A549 (cell line): ENCODE data around the gene HDGF. TPM values are rescaled to one million over a fixed set of nuclear protein-coding genes. Genes with fewer than 3 reads are reported as not detected.

Experiments used
- ATAC-seq, 2 experiments: fragments of 200-7000 bp in 1 of 2; fragments of >200 bp in 1 of 2; cut with Nextera tagmentation in 1 of 2; cut with Tn5 transposase in 1 of 2; 3 replicates each; pipeline versions ENCODE4 v1.8.0 to v1.9.1; 2018 to 2020; ENCODE audit warnings: mild to moderate bottlenecking in 1 of 2, moderate library complexity in 1 of 2
- CTCF ChIA-PET: fragments of 300-600 bp; sonication (Branson Sonifier 250); formaldehyde crosslinking; extraction: SDS; loops from one replicate; lab custom pipeline; 2021; ENCODE audit warnings: antibody characterized with exemption, inconsistent platforms; lab: Yijun Ruan, JAX
- POLR2A ChIA-PET: fragments of 350-600 bp; formaldehyde crosslinking; extraction: SDS; loops from one replicate; lab custom pipeline; 2021; ENCODE audit warnings: antibody characterized with exemption, inconsistent platforms; lab: Yijun Ruan, JAX
- DNase-seq, 2 experiments: peaks; one replicate each; pipeline versions ENCODE4 v3.0.0 to v3.0.0-alpha.2; 2011 to 2016; ENCODE audit warnings: low read depth in 1 of 2, low spot score in 1 of 2
- FAIRE-seq: peaks from 2 replicates; lab custom pipeline; 2011; peaks lifted over from hg19 to GRCh38; lab: Jason Lieb, UNC
- H3K27ac ChIP-seq, 2 experiments: fragments of >200 bp; sonication (Bioruptor Twin); formaldehyde crosslinking; 3 replicates each; pipeline ENCODE4 v1.5.1; 2016 to 2017
- H3K4me1 ChIP-seq: fragments of >200 bp; sonication (Bioruptor Twin); formaldehyde crosslinking; 3 replicates; pipeline ENCODE4 v1.6.1; 2016
- H3K4me2 ChIP-seq: fragments of >200 bp; sonication (Bioruptor Twin); formaldehyde crosslinking; 3 replicates; pipeline ENCODE4 v1.6.1; 2016
- H3K4me3 ChIP-seq: fragments of >200 bp; sonication (Bioruptor Twin); formaldehyde crosslinking; 3 replicates; pipeline ENCODE4 v1.5.1; 2016
- H3K9me3 ChIP-seq: fragments of >200 bp; sonication (Bioruptor Twin); formaldehyde crosslinking; 3 replicates; pipeline ENCODE4 v1.6.1; 2016
- ATOH8 ChIP-seq: fragments of 250-450 bp; sonication (Bioruptor Pico); IDR thresholded peaks from 2 replicates; pipeline ENCODE4 v1.5.0; 2020; ENCODE audit warnings: low read depth, mild to moderate bottlenecking, moderate library complexity
- BCL3 ChIP-seq: fragments of >200 bp; sonication (Bioruptor Twin); formaldehyde crosslinking; IDR thresholded peaks from 3 replicates; pipeline ENCODE4 v1.6.1; 2016
- BHLHE40 ChIP-seq: IDR thresholded peaks from 2 replicates; pipeline ENCODE4 v1.6.1; 2012; ENCODE audit warnings: low read depth, low read length, inconsistent platforms
- CBX2 ChIP-seq: fragments of 200-600 bp; sonication (generic); IDR thresholded peaks from 2 replicates; pipeline ENCODE4 v1.6.1; 2016; ENCODE audit warnings: low read depth, mild to moderate bottlenecking, borderline replicate concordance
- CBX8 ChIP-seq: fragments of 200-600 bp; sonication (generic); IDR thresholded peaks from 2 replicates; pipeline ENCODE4 v1.6.1; 2016
- CEBPB ChIP-seq, 2 experiments: fragments of >200 bp in 1 of 2; sonication (Bioruptor Twin) in 1 of 2; formaldehyde crosslinking in 1 of 2; IDR thresholded peaks; 2 replicates each; pipeline ENCODE4 v1.6.1; 2012 to 2016
- CHD2 ChIP-seq: fragments of 150-350 bp; IDR thresholded peaks from 2 replicates; pipeline ENCODE4 v1.6.1; 2014; ENCODE audit warnings: low read length; ENCODE audit not compliant: partially characterized antibody
- CHD4 ChIP-seq: fragments of 200-600 bp; sonication (generic); IDR thresholded peaks from 2 replicates; pipeline ENCODE4 v1.6.1; 2016; ENCODE audit warnings: antibody characterized with exemption, mild to moderate bottlenecking, borderline replicate concordance
- ELK1 ChIP-seq: fragments of 150-350 bp; IDR thresholded peaks from 2 replicates; pipeline ENCODE4 v1.6.1; 2014; ENCODE audit warnings: low read depth, mild to moderate bottlenecking, low read length
- FOXS1 ChIP-seq: fragments of 250-450 bp; sonication (Bioruptor Pico); IDR thresholded peaks from 2 replicates; pipeline ENCODE4 v1.5.0; 2020; ENCODE audit warnings: mild to moderate bottlenecking, moderate library complexity
- GATA3 ChIP-seq: IDR thresholded peaks from 2 replicates; pipeline ENCODE4 v1.6.1; 2012; ENCODE audit warnings: borderline replicate concordance
- HES2 ChIP-seq: fragments of >200 bp; sonication (Bioruptor Twin); formaldehyde crosslinking; IDR thresholded peaks from 2 replicates; pipeline ENCODE4 v1.6.1; 2016
- HMGXB4 ChIP-seq: fragments of 250-450 bp; sonication (Bioruptor Pico); IDR thresholded peaks from 2 replicates; pipeline ENCODE4 v1.5.0; 2021; ENCODE audit warnings: mild to moderate bottlenecking, moderate library complexity, borderline replicate concordance
- HOXA7 ChIP-seq: fragments of 250-450 bp; sonication (Bioruptor Pico); IDR thresholded peaks from 2 replicates; pipeline ENCODE4 v1.5.0; 2020; ENCODE audit warnings: mild to moderate bottlenecking, moderate library complexity
- HOXB5 ChIP-seq: fragments of 250-450 bp; sonication (Bioruptor Pico); IDR thresholded peaks from 2 replicates; pipeline ENCODE4 v1.5.0; 2020; ENCODE audit warnings: mild to moderate bottlenecking, moderate library complexity
- MAX ChIP-seq: IDR thresholded peaks from 2 replicates; pipeline ENCODE4 v1.6.1; 2012
- MAZ ChIP-seq: fragments of 150-350 bp; IDR thresholded peaks from 2 replicates; pipeline ENCODE4 v1.6.1; 2014; ENCODE audit warnings: antibody characterized with exemption, low read depth, low read length, borderline replicate concordance
- NR3C1 ChIP-seq: fragments of >200 bp; sonication (Bioruptor Twin); formaldehyde crosslinking; IDR thresholded peaks from 3 replicates; pipeline ENCODE4 v1.6.1; 2017
- POLR2A ChIP-seq: IDR thresholded peaks from 2 replicates; pipeline ENCODE4 v1.6.1; 2012; ENCODE audit warnings: mild to moderate bottlenecking, low read length
- RAD21 ChIP-seq, 2 experiments: fragments of >200 bp in 1 of 2; sonication (Bioruptor Twin) in 1 of 2; formaldehyde crosslinking in 1 of 2; IDR thresholded peaks in 1 of 2; conservative IDR thresholded peaks in 1 of 2; 2 replicates in 1 of 2; 3 replicates in 1 of 2; pipeline ENCODE4 v1.6.1; 2012 to 2018; ENCODE audit warnings: inconsistent platforms in 1 of 2
- RCOR1 ChIP-seq: fragments of 150-350 bp; IDR thresholded peaks from 2 replicates; pipeline ENCODE4 v1.6.1; 2014; ENCODE audit warnings: antibody characterized with exemption, low read length, low read depth
- TFCP2L1 ChIP-seq: fragments of 250-450 bp; sonication (Bioruptor Pico); IDR thresholded peaks from 2 replicates; pipeline ENCODE4 v1.5.0; 2021; ENCODE audit warnings: mild to moderate bottlenecking
- ZNF302 ChIP-seq: fragments of 250-450 bp; sonication (Bioruptor Pico); IDR thresholded peaks from 2 replicates; pipeline ENCODE4 v1.9.0; 2021; ENCODE audit warnings: inconsistent platforms, mild to moderate bottlenecking, moderate library complexity
- ZSCAN20 ChIP-seq: fragments of 250-450 bp; sonication (Bioruptor Pico); IDR thresholded peaks from 2 replicates; pipeline ENCODE4 v1.8.0; 2022; ENCODE audit warnings: mild to moderate bottlenecking, moderate library complexity
- WGBS: methylation state at CpG from one replicate; pipeline ENCODE4 v1.1.6; 2017; ENCODE audit errors: missing lambda C conversion rate; 5-methylcytosine and 5-hydroxymethylcytosine counted together
- polyA plus RNA-seq, 4 experiments: library from polyadenylated mRNA; depleted of rRNA in 3 of 4; stranded (reverse); fragments of >200 nt; fragmentation: RNase III in 1 of 4; extraction: RNeasy Plus Mini Kit Qiagen cat#74134 plus additional on column Dnase treatment in 1 of 4; gene quantifications; 2 replicates in 3 of 4; 3 replicates in 1 of 4; pipeline ENCODE4 v1.2.3, GENCODE V29; 2011 to 2017

Gene HDGF
- polyA plus RNA-seq, 2 of the 4 experiments (the other 2 are of a cell fraction): 299 to 428 TPM

- TF ChIP-seq POLR2A (no peak), HES2 (no peak), MAX (no peak), BCL3 (no peak), RCOR1 (no peak), BHLHE40 (no peak), NR3C1 (no peak), ZSCAN20 (no peak), GATA3 (no peak), RAD21 (conservative IDR thresholded peaks at IDR 0.05 in 1 of 2, IDR thresholded peaks at IDR 0.05 in 1 of 2) (no peak), CHD2 (no peak), CEBPB (IDR thresholded peaks at IDR 0.05) (no peak), FOXS1 (CRISPR knock-in tag) (no peak), CBX2 (no peak), MAZ (no peak), HOXB5 (CRISPR knock-in tag) (no peak), ATOH8 (CRISPR knock-in tag) (no peak), CBX8 (no peak)
These were observed 43.9 kb upstream of the HDGF start for GRCh38 chr1:156795374-156795733.

GRCh38 chr1:156794506-156795373, 43.3 kb upstream of the HDGF start:
- no peak for ATAC-seq
- TF ChIP-seq TFCP2L1 (CRISPR knock-in tag): no peak
- no peak for TF ChIP-seq HMGXB4 (CRISPR knock-in tag)
- no peak for TF ChIP-seq HOXA7 (CRISPR knock-in tag)
- no peak for TF ChIP-seq GATA3
- TF ChIP-seq ELK1: no peak
- no peak for TF ChIP-seq CHD4
- no peak for TF ChIP-seq ZNF302
- Histone ChIP-seq H3K4me2 (no peak overlapping the region), H3K4me3 (no peak overlapping the region), H3K9me3 (no peaks in the 10 kb centered on the region), H3K27ac (no peak overlapping the region), H3K4me1 (no peaks in the 10 kb centered on the region)
- no peak for DNase-seq
- ChIA-PET POLR2A (interaction anchor here (0.6 to 1.8 kb wide), 3 partner anchors 65 to 243 kb away, joined by 4 to 6 read pairs (median 6); partner anchors contain the start of genes ISG20L2 and METTL25B), CTCF (interaction anchor here (0.8 to 27.2 kb wide), 14 partner anchors 11 to 133 kb away, joined by 3 to 480 read pairs (median 12); partner anchors contain the start of genes INSRR, LRRC71, NTRK1 and PEAR1)
- FAIRE-seq: no peak
- WGBS: 69% methylated on average over 7 of the region's 7 CpGs

More at GRCh38 chr1:156795374-156795733, 43.9 kb upstream of the HDGF start:
- no peak overlapping the region for H3K27ac ChIP-seq
- H3K4me3 ChIP-seq: no peak overlapping the region
- ChIA-PET POLR2A (interaction anchor here (0.6 to 1.4 kb wide), 2 partner anchors 65 to 243 kb away, joined by 4 to 6 read pairs; no protein-coding TSS in a partner anchor), CTCF (interaction anchor here (0.8 to 27.2 kb wide), 18 partner anchors 10 to 132 kb away, joined by 3 to 480 read pairs (median 10); partner anchors contain the start of genes INSRR, ISG20L2, LRRC71 and METTL25B)
- WGBS: 94% methylated on average over 5 of the region's 5 CpGs
- FAIRE-seq: no peak
- no peak for DNase-seq
- H3K4me2 ChIP-seq: no peak overlapping the region
- no peaks in the 10 kb centered on the region for H3K9me3 ChIP-seq
- no peaks in the 10 kb centered on the region for H3K4me1 ChIP-seq
- no peak for ATAC-seq
